ENCODE data around the gene NHERF2. TPM values are rescaled to one million over a fixed set of nuclear protein-coding genes. Genes with fewer than 3 reads are reported as not detected.

NHERF2 gene
- total and polyA plus RNA-seq, 9 of the 15 experiments (the other 6 are each of a cell fraction or from before 2014, with no cell fraction given), result 0.15 to 42.0 (median 12.5) TPM

DNA sequence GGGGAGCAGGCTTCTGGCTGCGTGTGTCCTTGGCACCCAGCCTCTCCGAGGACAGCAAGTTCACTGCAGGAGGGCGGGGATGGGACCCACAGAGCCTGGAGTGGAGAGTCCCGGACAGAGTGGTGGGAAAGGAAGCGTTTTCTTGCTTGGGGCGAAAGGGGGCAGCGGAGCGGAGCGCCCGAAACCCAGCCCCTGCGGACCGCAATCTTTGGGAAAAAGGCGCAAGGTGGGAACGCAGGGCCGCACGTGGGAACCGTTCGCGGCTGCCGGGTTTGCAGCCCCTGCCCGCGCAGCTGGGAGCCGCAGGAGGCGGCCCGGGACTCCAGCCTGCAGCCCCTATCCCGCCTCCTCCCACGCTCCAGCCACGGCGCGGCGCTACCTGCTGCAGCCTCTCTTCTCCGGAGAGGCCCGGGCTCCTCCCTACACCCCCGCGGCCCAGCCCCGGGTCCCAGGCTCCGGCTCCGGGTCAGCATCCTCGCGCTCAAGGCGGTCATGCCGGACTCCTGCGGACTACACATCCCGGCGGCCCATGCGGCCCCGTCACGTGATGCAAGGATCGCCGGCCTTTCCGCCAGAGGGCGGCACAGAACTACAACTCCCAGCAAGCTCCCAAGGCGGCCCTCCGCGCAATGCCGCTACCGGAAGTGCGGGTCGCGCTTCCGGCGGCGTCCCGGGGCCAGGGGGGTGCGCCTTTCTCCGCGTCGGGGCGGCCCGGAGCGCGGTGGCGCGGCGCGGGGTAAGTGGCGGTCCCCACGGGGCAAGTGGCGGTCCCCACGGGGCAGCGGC lies 20.8 kb downstream of the NHERF2 start, which contains the start of the genes NTHL1 and TSC2:
Gene NTHL1 (minus strand): TSS at position 505 of the 786 bp plus-strand sequence. CDS start 11 bp downstream, at position 494.
Gene TSC2 (plus strand): TSS at position 656 of the 786 bp plus-strand sequence. CDS start 631 bp downstream, outside the sequence.
- intact Hi-C loops (cut with micrococcal nuclease), result no loop called here
- no peaks in the 10 kb centered on the region for H3K9me3 ChIP-seq (replicated peaks; ENCODE audit: control insufficient read depth, insufficient read depth, low read depth, low read length)
- peaks cover 11 to 54% of the 10 kb centered on the region in 2 experiments; a peak in 4 of 5 replicates for H3K4me1 ChIP-seq (replicated peaks in 1 of 2; ENCODE audit: control insufficient read depth in 2 of 2, insufficient read depth in 2 of 2, low read length in 2 of 2)
- FAIRE-seq (peak; percentile 93), DNase-seq (ENCODE audit: extremely low read depth in 1 of 4, low spot score in 3 of 4) (peak; percentile 92 to 99 (median 92)), ATAC-seq (peak; percentile 97)
- peak within 1 kb of the TSS; percentile 72 to 90 for H3K9ac ChIP-seq (ENCODE audit: insufficient read depth in 1 of 2, low read depth in 2 of 2, low read length in 2 of 2)
- no peaks in the 10 kb centered on the region for H4K20me1 ChIP-seq (replicated peaks; ENCODE audit: control insufficient read depth, insufficient read depth, low read length)
- H3K9me1 ChIP-seq (ENCODE audit: control insufficient read depth, insufficient read depth, low read length), result no peaks in the 10 kb centered on the region
- in situ Hi-C loops (cut with MboI), result no loop called here
- H3K4me2 ChIP-seq (ENCODE audit: insufficient read depth, low read length), result peak within 1 kb of the TSS; percentile 91
- H3K36me3 ChIP-seq (ENCODE audit: control insufficient read depth, insufficient read depth, low read length), result peaks cover 43% of the 10 kb centered on the region; the same call in 1 of the 3 replicates
- ChIA-PET POLR2A (interaction anchor here (0.6 to 3.2 kb wide), 9 partner anchors 9 to 467 kb away, joined by 3 to 24 read pairs (median 6); partner anchors contain the start of genes RPS2 and TRAF7), CTCF (ENCODE audit: low intra/inter-chr PET ratio) (interaction anchor here (1.4 kb wide), 1 partner anchor 25 kb away, joined by 5 read pairs; no protein-coding TSS in a partner anchor)
- H3K27ac ChIP-seq (ENCODE audit: extremely low read depth, low read depth, low read length), result peak within 1 kb of the TSS; percentile 43; the same call in 1 of the 3 replicates
- no peaks in the 10 kb centered on the region for H3K27me3 ChIP-seq (ENCODE audit: control insufficient read depth in 2 of 2, insufficient read depth in 2 of 2, low read length in 2 of 2)
- peak within 1 kb of the TSS; percentile 99 for H3K4me3 ChIP-seq
- under 1% methylated on average over 57 of the region's 81 CpGs for WGBS (ENCODE audit: insufficient coverage, low coverage, missing lambda C conversion rate)
- H2AFZ ChIP-seq (ENCODE audit: low read depth, low read length), result peak within 1 kb of the TSS; percentile 95
- peaks cover 20% of the 10 kb centered on the region for H3K79me2 ChIP-seq (ENCODE audit: control insufficient read depth, insufficient read depth, low read length)
- TSS peak; percentile 86 for BruUV-seq (replicated peaks)
- TF ChIP-seq E2F8 (IDR thresholded peaks at IDR 0.05; ENCODE audit: low read depth, partially characterized antibody), result peak; percentile 56
- TF ChIP-seq SOX6 (IDR thresholded peaks at IDR 0.05), result no peak; the same call in 1 of the 2 replicates
- TF ChIP-seq MTA3 (IDR thresholded peaks at IDR 0.05; ENCODE audit: borderline replicate concordance), result peak; percentile 54; the same call in 1 of the 2 replicates
- TF ChIP-seq NFIC (IDR thresholded peaks at IDR 0.05), result no peak
- peak; percentile 39; the same call in 1 of the 2 replicates for TF ChIP-seq DIDO1 (tag; IDR thresholded peaks at IDR 0.05; ENCODE audit: low read depth)
- TF ChIP-seq, protein P1, sequence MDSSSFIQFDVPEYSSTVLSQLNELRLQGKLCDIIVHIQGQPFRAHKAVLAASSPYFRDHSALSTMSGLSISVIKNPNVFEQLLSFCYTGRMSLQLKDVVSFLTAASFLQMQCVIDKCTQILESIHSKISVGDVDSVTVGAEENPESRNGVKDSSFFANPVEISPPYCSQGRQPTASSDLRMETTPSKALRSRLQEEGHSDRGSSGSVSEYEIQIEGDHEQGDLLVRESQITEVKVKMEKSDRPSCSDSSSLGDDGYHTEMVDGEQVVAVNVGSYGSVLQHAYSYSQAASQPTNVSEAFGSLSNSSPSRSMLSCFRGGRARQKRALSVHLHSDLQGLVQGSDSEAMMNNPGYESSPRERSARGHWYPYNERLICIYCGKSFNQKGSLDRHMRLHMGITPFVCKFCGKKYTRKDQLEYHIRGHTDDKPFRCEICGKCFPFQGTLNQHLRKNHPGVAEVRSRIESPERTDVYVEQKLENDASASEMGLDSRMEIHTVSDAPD (CRISPR knock-in tag; IDR thresholded peaks at IDR 0.05), result no peak
- TF ChIP-seq POLR2AphosphoS5 (IDR thresholded peaks at IDR 0.05; ENCODE audit: control insufficient read depth, insufficient read depth, low read depth, low read length), result peak; percentile 47; the same call in 1 of the 2 replicates
- TF ChIP-seq GABPB1 (CRISPR knock-in tag; IDR thresholded peaks at IDR 0.05), result peak; percentile 98
- no peak for TF ChIP-seq IRF9 (tag; IDR thresholded peaks at IDR 0.05)
- TF ChIP-seq, protein P2, sequence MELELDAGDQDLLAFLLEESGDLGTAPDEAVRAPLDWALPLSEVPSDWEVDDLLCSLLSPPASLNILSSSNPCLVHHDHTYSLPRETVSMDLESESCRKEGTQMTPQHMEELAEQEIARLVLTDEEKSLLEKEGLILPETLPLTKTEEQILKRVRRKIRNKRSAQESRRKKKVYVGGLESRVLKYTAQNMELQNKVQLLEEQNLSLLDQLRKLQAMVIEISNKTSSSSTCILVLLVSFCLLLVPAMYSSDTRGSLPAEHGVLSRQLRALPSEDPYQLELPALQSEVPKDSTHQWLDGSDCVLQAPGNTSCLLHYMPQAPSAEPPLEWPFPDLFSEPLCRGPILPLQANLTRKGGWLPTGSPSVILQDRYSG (tag; conservative IDR thresholded peaks at IDR 0.05; ENCODE audit: low read depth), result no peak
- TF ChIP-seq CHD4 (IDR thresholded peaks at IDR 0.05; ENCODE audit: insufficient read depth, insufficient replicate concordance, low read depth, low read length, poor library complexity, severe bottlenecking), result no peak
- TF ChIP-seq KLF13 (tag; IDR thresholded peaks at IDR 0.05; ENCODE audit: borderline replicate concordance, low read depth), result no peak; the same call in 1 of the 2 replicates

All from K562 (cell line).